Endothelial cell of umbilical vein (primary cell): Measurements from ENCODE around the gene IDUA. TPM values are rescaled to one million over a fixed set of nuclear protein-coding genes. Genes with fewer than 3 reads are reported as not detected.

Source experiments
- BruUV-seq: library from RNA; stranded (reverse); fragments of 400-500 nt; replicated peaks from 2 replicates; lab custom pipeline; 2021; lab: Mats Ljungman, UMichigan
- CTCF ChIA-PET: fragments of 300-600, 350-600 bp; sonication (Branson Sonifier 250); formaldehyde crosslinking; loops from one replicate; lab custom pipeline; 2021; ENCODE audit warnings: antibody characterized with exemption, inconsistent platforms; lab: Charles Lee
- POLR2A ChIA-PET: fragments of 300-600, 350-600 bp; sonication (Branson Sonifier 250); formaldehyde crosslinking; loops from one replicate; lab custom pipeline; 2021; ENCODE audit warnings: antibody characterized with exemption, inconsistent platforms; lab: Charles Lee
- DNase-seq: peaks from one replicate; pipeline ENCODE4 v3.0.0-alpha.2; 2011; ENCODE audit warnings: low read depth, low spot score
- FAIRE-seq: peaks from 2 replicates; lab custom pipeline; 2011; peaks lifted over from hg19 to GRCh38; lab: Jason Lieb, UNC
- H2AFZ ChIP-seq: 2 replicates; pipeline ENCODE4 v1.6.0; 2012; ENCODE audit warnings: low read depth, low read length, control low read depth, inconsistent platforms
- H3K27ac ChIP-seq: 2 replicates; pipeline ENCODE4 v1.5.1; 2011; ENCODE audit warnings: low read depth, mild to moderate bottlenecking, control low read depth, low read length, moderate library complexity; ENCODE audit not compliant: insufficient read depth
- H3K27me3 ChIP-seq, 2 experiments: 2 replicates each; pipeline versions ENCODE4 v1.6.0 to v1.6.1; 2011; ENCODE audit warnings: low read length in 2 of 2, mixed read lengths in 1 of 2; ENCODE audit not compliant: control insufficient read depth in 2 of 2, insufficient read depth in 2 of 2
- H3K36me3 ChIP-seq, 2 experiments: 2 replicates in 1 of 2; 3 replicates in 1 of 2; pipeline ENCODE4 v1.5.1; 2011; ENCODE audit warnings: low read length in 2 of 2, mild to moderate bottlenecking in 1 of 2, moderate library complexity in 1 of 2; ENCODE audit not compliant: control insufficient read depth in 2 of 2, insufficient read depth in 2 of 2; ENCODE audit errors: extremely low read depth in 1 of 2
- H3K4me1 ChIP-seq: 3 replicates; pipeline ENCODE4 v1.5.1; 2011; ENCODE audit warnings: mild to moderate bottlenecking, low read length; ENCODE audit not compliant: control insufficient read depth, insufficient read depth; ENCODE audit errors: extremely low read depth
- H3K4me2 ChIP-seq: 2 replicates; pipeline ENCODE4 v1.6.1; 2011; ENCODE audit warnings: low read length, control low read depth, mixed read lengths; ENCODE audit not compliant: insufficient read depth
- H3K4me3 ChIP-seq, 3 experiments: fragments of 200-600 bp in 1 of 3; sonication (generic), shearing (Covaris generic) in 1 of 3; replicated peaks in 1 of 3; 2 replicates each; pipeline ENCODE4 v1.5.1; 2011 to 2016; ENCODE audit warnings: control low read depth in 3 of 3, low read length in 3 of 3, mild to moderate bottlenecking in 2 of 3, inconsistent platforms in 1 of 3, low read depth in 1 of 3, moderate library complexity in 1 of 3; ENCODE audit not compliant: insufficient read depth in 1 of 3
- H3K79me2 ChIP-seq: 2 replicates; pipeline ENCODE4 v1.6.0; 2012; ENCODE audit warnings: low read length, inconsistent platforms; ENCODE audit not compliant: control insufficient read depth, insufficient read depth
- H3K9ac ChIP-seq: replicated peaks from 2 replicates; pipeline ENCODE3; 2011; ENCODE audit warnings: low read length, control low read depth; ENCODE audit not compliant: insufficient read depth; ENCODE audit errors: extremely low read depth
- H3K9me1 ChIP-seq: replicated peaks from 3 replicates; pipeline ENCODE4 v1.6.0; 2011; ENCODE audit warnings: mild to moderate bottlenecking, low read length; ENCODE audit not compliant: control insufficient read depth, insufficient read depth; ENCODE audit errors: extremely low read depth
- H3K9me3 ChIP-seq: replicated peaks from 2 replicates; pipeline ENCODE4 v1.5.1; 2012; ENCODE audit warnings: low read length, inconsistent platforms; ENCODE audit not compliant: control insufficient read depth, insufficient read depth
- H4K20me1 ChIP-seq: replicated peaks from 2 replicates; pipeline ENCODE3; 2011; ENCODE audit warnings: mild to moderate bottlenecking, low read length; ENCODE audit not compliant: control insufficient read depth, insufficient read depth; ENCODE audit errors: extremely low read depth
- EZH2 ChIP-seq: IDR thresholded peaks from 2 replicates; pipeline ENCODE4 v1.6.1; 2012; ENCODE audit warnings: borderline replicate concordance, low read depth, mild to moderate bottlenecking, moderate library complexity, low read length, inconsistent platforms; ENCODE audit not compliant: severe bottlenecking
- FOS ChIP-seq: IDR thresholded peaks from 2 replicates; pipeline ENCODE4 v1.6.1; 2011; ENCODE audit warnings: mild to moderate bottlenecking, low read length, moderate library complexity, borderline replicate concordance; ENCODE audit not compliant: insufficient read depth
- GATA2 ChIP-seq: IDR thresholded peaks from 2 replicates; pipeline ENCODE4 v1.7.0; 2011; ENCODE audit warnings: low read depth, mild to moderate bottlenecking, moderate library complexity, mixed read lengths, low read length; ENCODE audit not compliant: insufficient read length, insufficient read depth
- JUN ChIP-seq: IDR thresholded peaks from 2 replicates; pipeline ENCODE4 v1.6.1; 2011; ENCODE audit warnings: borderline replicate concordance, low read depth; ENCODE audit not compliant: insufficient read length, insufficient read depth
- MYC ChIP-seq: IDR thresholded peaks from one replicate; pipeline ENCODE4 v1.6.1; 2011; ENCODE audit warnings: mild to moderate bottlenecking, low read depth, low read length
- POLR2A ChIP-seq: IDR thresholded peaks from 2 replicates; pipeline ENCODE4 v1.6.1; 2012; ENCODE audit warnings: low read depth, mild to moderate bottlenecking, control low read depth, low read length
- POLR2AphosphoS5 ChIP-seq: IDR thresholded peaks from 2 replicates; pipeline ENCODE4 v1.6.1; 2012; ENCODE audit warnings: low read depth, mild to moderate bottlenecking, control low read depth, low read length, moderate library complexity; ENCODE audit not compliant: insufficient read depth
- dilution Hi-C: fragments of 300-500 bp; cut with MboI; formaldehyde crosslinking; loops from one replicate; pipeline ENCODE4 v1.15.0; 2019; ENCODE audit warnings: low sequenced_read_pairs; ENCODE audit not compliant: extremely low pct_ligation_motif_present
- intact Hi-C: fragments of 100-400 bp; cut with micrococcal nuclease; formaldehyde crosslinking; loops from one replicate; pipeline ENCODE4 v1.10.0; 2022
- polyA plus RNA-seq, 4 experiments: library from polyadenylated mRNA; depleted of rRNA in 3 of 4; stranded (reverse) in 3 of 4; unstranded in 1 of 4; fragments of >200 nt; gene quantifications; 2 replicates each; pipeline versions ENCODE4 v1.2.1 to v1.2.3, GENCODE V29; 2011 to 2012; ENCODE audit warnings: missing spikeins in 1 of 4
- total RNA-seq: library from RNA; stranded (reverse); gene quantifications from 2 replicates; pipeline ENCODE4 v1.2.3, GENCODE V29; 2021
- TF ChIP-seq, protein P1 (sequence below), 2 donors: IDR thresholded peaks; 1 replicate in 1 of 2; 2 replicates in 1 of 2; pipeline ENCODE4 v1.5.1; 2011; ENCODE audit warnings: low read length in 2 of 2, mild to moderate bottlenecking in 2 of 2, moderate library complexity in 2 of 2, control low read depth in 1 of 2, inconsistent platforms in 1 of 2, low read depth in 1 of 2; ENCODE audit not compliant: insufficient read depth in 1 of 2; ENCODE audit errors: extremely low read depth in 1 of 2
- TF ChIP-seq, protein P2 (sequence below): IDR thresholded peaks from 2 replicates; pipeline ENCODE4 v1.6.1; 2011; ENCODE audit not compliant: insufficient read depth, insufficient read length

The IDUA gene
- total and polyA plus RNA-seq, 2 donors (not counting 3 experiments of a cell fraction or from before 2014, with no cell fraction given) = 19.1 to 34.1 TPM

DNA sequence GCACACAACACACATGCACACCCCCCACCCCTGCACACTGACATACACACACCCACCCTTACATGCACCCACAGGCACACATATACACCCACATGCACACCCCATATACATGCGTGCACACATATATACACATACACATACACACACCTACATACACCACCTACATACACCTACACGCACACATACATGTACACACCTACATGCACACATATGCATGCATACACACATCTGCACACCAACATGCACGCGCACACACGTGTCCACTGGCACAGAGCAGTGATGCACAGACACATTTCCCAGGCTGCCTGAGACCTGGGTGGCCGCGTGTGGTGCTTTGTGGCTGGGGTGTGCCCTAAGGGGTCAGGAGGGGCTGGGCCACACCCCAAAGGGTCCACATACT is 56.3 kb downstream of the IDUA start:
- no peaks in the 10 kb centered on the region for H3K9me3 ChIP-seq
- CTCF ChIA-PET = interaction anchor here (1.2 to 1.9 kb wide), 3 partner anchors 9 to 191 kb away, joined by 3 to 11 read pairs (median 4); no protein-coding TSS in a partner anchor
- H3K9ac ChIP-seq = no peak overlapping the region
- intact Hi-C loops = loop anchor here (1.0 to 2.0 kb wide), 2 partner anchors 31 to 110 kb away; partner anchors contain the start of genes GAK and TMEM175
- peaks cover 30% of the 10 kb centered on the region for H3K4me1 ChIP-seq
- no peaks in the 10 kb centered on the region for H3K27me3 ChIP-seq
- H3K79me2 ChIP-seq = no peaks in the 10 kb centered on the region
- no peak for DNase-seq
- POLR2A ChIA-PET = interaction anchor here (0.5 kb wide), 1 partner anchor 109 kb away, joined by 19 read pairs; no protein-coding TSS in a partner anchor
- TF ChIP-seq EZH2 = no peak
- TF ChIP-seq MYC = no peak
- TF ChIP-seq, protein P1, sequence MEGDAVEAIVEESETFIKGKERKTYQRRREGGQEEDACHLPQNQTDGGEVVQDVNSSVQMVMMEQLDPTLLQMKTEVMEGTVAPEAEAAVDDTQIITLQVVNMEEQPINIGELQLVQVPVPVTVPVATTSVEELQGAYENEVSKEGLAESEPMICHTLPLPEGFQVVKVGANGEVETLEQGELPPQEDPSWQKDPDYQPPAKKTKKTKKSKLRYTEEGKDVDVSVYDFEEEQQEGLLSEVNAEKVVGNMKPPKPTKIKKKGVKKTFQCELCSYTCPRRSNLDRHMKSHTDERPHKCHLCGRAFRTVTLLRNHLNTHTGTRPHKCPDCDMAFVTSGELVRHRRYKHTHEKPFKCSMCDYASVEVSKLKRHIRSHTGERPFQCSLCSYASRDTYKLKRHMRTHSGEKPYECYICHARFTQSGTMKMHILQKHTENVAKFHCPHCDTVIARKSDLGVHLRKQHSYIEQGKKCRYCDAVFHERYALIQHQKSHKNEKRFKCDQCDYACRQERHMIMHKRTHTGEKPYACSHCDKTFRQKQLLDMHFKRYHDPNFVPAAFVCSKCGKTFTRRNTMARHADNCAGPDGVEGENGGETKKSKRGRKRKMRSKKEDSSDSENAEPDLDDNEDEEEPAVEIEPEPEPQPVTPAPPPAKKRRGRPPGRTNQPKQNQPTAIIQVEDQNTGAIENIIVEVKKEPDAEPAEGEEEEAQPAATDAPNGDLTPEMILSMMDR (IDR thresholded peaks at IDR 0.05; ENCODE audit: extremely low read depth in 1 of 2, insufficient read depth in 1 of 2, low read depth in 1 of 2, low read length in 2 of 2) = no peak
- TF ChIP-seq, protein P2, sequence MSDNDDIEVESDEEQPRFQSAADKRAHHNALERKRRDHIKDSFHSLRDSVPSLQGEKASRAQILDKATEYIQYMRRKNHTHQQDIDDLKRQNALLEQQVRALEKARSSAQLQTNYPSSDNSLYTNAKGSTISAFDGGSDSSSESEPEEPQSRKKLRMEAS = no peak
- TF ChIP-seq FOS = no peak
- no peak for TF ChIP-seq POLR2A
- TF ChIP-seq GATA2 = no peak
- no peak for TF ChIP-seq POLR2AphosphoS5
- no peak for TF ChIP-seq JUN
- H3K4me3 ChIP-seq = no peak overlapping the region
- dilution Hi-C loops = no loop called here
- BruUV-seq = no TSS peak
- no peak for FAIRE-seq
- no peak overlapping the region for H3K27ac ChIP-seq
- H3K9me1 ChIP-seq = no peaks in the 10 kb centered on the region
- H4K20me1 ChIP-seq = no peaks in the 10 kb centered on the region
- no peaks in the 10 kb centered on the region for H3K36me3 ChIP-seq
- H3K4me2 ChIP-seq = no peak overlapping the region
- no peak overlapping the region for H2AFZ ChIP-seq
